Smooth muscle cell (in vitro differentiated cells): ENCODE measurements around the gene P4HB. TPM values are rescaled to one million over a fixed set of nuclear protein-coding genes. Genes with fewer than 3 reads are reported as not detected.

Source experiments
- DNase-seq: peaks from one replicate; lab custom pipeline; 2025; ENCODE audit not compliant: unreplicated experiment; lab: John Stamatoyannopoulos, UW
- H2AFZ ChIP-seq: fragments of 200-600 bp; sonication (generic); 2 replicates; pipeline ENCODE4 v1.6.0; 2016; ENCODE audit warnings: antibody characterized with exemption, low read depth, mild to moderate bottlenecking
- H3F3A ChIP-seq: fragments of 200-600 bp; sonication (generic); 2 replicates; pipeline ENCODE4 v1.6.0; 2017; ENCODE audit warnings: antibody characterized with exemption, low read depth
- H3K27ac ChIP-seq: fragments of 200-600 bp; sonication (generic); 2 replicates; pipeline ENCODE4 v1.5.1; 2016; ENCODE audit warnings: low read depth, mild to moderate bottlenecking
- H3K27me3 ChIP-seq: fragments of 200-600 bp; sonication (generic); 2 replicates; pipeline ENCODE4 v1.6.1; 2016; ENCODE audit warnings: low read depth, mild to moderate bottlenecking
- H3K36me3 ChIP-seq: fragments of 200-600 bp; sonication (generic); 2 replicates; pipeline ENCODE4 v1.5.1; 2016; ENCODE audit warnings: low read depth
- H3K4me1 ChIP-seq: fragments of 200-600 bp; sonication (generic); 2 replicates; pipeline ENCODE4 v1.5.1; 2016; ENCODE audit warnings: low read depth
- H3K4me2 ChIP-seq: fragments of 200-600 bp; sonication (generic); 2 replicates; pipeline ENCODE4 v1.6.0; 2016; ENCODE audit warnings: mild to moderate bottlenecking
- H3K4me3 ChIP-seq: fragments of 200-600 bp; sonication (generic); 2 replicates; pipeline ENCODE4 v1.5.1; 2016; ENCODE audit warnings: mild to moderate bottlenecking
- H3K79me2 ChIP-seq: fragments of 200-600 bp; sonication (generic); 2 replicates; pipeline ENCODE4 v1.6.0; 2016; ENCODE audit warnings: low read depth, mild to moderate bottlenecking
- H3K9ac ChIP-seq: fragments of 200-600 bp; sonication (generic); 2 replicates; pipeline ENCODE4 v1.6.0; 2016; ENCODE audit warnings: low read depth
- H3K9me3 ChIP-seq: fragments of 200-600 bp; sonication (generic); replicated peaks from 2 replicates; pipeline ENCODE4 v1.5.1; 2016; ENCODE audit warnings: low read depth
- H4K20me1 ChIP-seq: fragments of 200-600 bp; sonication (generic); 2 replicates; pipeline ENCODE4 v1.6.0; 2016; ENCODE audit warnings: low read depth
- CTCF ChIP-seq: fragments of 200-600 bp; sonication (generic); IDR thresholded peaks from 2 replicates; pipeline ENCODE4 v1.5.1; 2017; ENCODE audit warnings: borderline replicate concordance, mild to moderate bottlenecking, antibody characterized with exemption; ENCODE audit not compliant: insufficient read depth, poor library complexity, severe bottlenecking
- WGBS: methylation state at CpG from one replicate; pipeline ENCODE4 v1.1.7; 2016; ENCODE audit warnings: low lambda C conversion rate; 5-methylcytosine and 5-hydroxymethylcytosine counted together
- polyA plus RNA-seq: library from polyadenylated mRNA; unstranded; fragments of >200 nt; fragmentation: Nextera tagmentation; extraction: Ambion mirVana; gene quantifications from 2 replicates; pipeline ENCODE4 v1.2.1, GENCODE V29; 2016
- total RNA-seq: library from RNA; depleted of rRNA; stranded (reverse); fragments of >200 nt; gene quantifications from 2 replicates; pipeline ENCODE4 v1.2.3, GENCODE V29; 2014

P4HB gene
- total and polyA plus RNA-seq, 2 experiments from 2014 or later, result 1,526 to 1,593 TPM

GRCh38 chr17:81905424-81905875 lies 45.1 kb upstream of the P4HB start:
- no peak overlapping the region for H3K27ac ChIP-seq
- no peaks in the 10 kb centered on the region for H3K36me3 ChIP-seq
- no peaks in the 10 kb centered on the region for H3K9me3 ChIP-seq
- H3K79me2 ChIP-seq, result peaks cover 6% of the 10 kb centered on the region
- peaks cover 6% of the 10 kb centered on the region for H3K4me1 ChIP-seq
- no peak overlapping the region for H3K4me2 ChIP-seq
- WGBS, result 96% methylated on average over 16 of the region's 16 CpGs
- DNase-seq, result no peak
- H3K4me3 ChIP-seq, result no peak overlapping the region
- no peak overlapping the region for H3K9ac ChIP-seq
- TF ChIP-seq CTCF, result no peak
- H3K27me3 ChIP-seq, result no peaks in the 10 kb centered on the region
- H3F3A ChIP-seq, result no peaks in the 10 kb centered on the region
- H4K20me1 ChIP-seq, result peaks cover 17% of the 10 kb centered on the region
- H2AFZ ChIP-seq, result no peak overlapping the region

DNA sequence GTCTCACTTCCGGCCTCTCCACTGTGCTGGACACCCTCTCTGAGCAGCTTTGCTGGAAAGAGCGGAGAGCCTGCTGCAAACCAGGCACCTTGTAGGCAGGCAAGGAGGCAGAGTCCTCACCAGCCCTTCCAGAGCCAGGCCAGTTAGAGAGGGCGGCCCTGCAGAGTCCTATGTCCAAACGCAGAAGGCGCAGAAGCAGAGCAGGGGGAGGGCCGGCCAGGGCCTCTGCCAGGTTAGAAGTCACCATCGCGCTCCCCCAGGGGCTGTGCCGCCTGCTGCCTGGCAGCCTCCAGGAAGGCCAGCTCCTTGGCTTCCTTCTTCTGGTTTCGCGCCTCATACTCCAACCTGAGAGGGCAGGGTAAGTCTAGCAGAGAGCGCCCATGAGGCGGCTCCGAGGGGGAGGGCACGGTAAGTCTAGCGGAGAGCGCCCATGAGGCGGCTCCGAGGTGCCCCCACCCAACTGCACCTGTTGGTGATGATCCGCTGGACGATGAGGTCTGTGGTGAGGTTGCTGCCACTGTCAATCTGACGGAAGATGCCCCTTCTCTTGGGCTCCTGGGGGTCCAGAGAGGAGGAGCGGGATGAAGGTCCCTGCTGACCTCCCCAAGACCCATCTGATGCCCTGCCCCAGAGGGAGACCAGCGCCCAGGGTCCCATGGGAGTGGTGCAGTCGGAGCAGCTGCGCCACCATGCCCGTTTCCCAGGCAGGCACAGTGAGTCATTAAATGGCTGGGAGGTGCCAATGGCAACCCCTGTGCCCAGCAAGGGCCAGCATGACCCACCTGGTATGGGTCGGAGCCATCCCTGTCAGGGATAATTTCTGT lies 44.5 kb upstream of the P4HB start:
- no peaks in the 10 kb centered on the region for H3K27me3 ChIP-seq
- no peak overlapping the region for H2AFZ ChIP-seq
- peaks cover 3% of the 10 kb centered on the region for H3K4me1 ChIP-seq
- H3K36me3 ChIP-seq, result no peaks in the 10 kb centered on the region
- H3K4me3 ChIP-seq, result no peak overlapping the region
- DNase-seq, result no peak
- 97% methylated on average over 26 of the region's 28 CpGs for WGBS
- H3K79me2 ChIP-seq, result no peaks in the 10 kb centered on the region
- peaks cover 17% of the 10 kb centered on the region for H4K20me1 ChIP-seq
- no peak overlapping the region for H3K9ac ChIP-seq
- H3K9me3 ChIP-seq, result no peaks in the 10 kb centered on the region
- TF ChIP-seq CTCF, result no peak
- H3K27ac ChIP-seq, result no peak overlapping the region
- H3K4me2 ChIP-seq, result no peak overlapping the region
- H3F3A ChIP-seq, result peaks cover 2% of the 10 kb centered on the region

DNA sequence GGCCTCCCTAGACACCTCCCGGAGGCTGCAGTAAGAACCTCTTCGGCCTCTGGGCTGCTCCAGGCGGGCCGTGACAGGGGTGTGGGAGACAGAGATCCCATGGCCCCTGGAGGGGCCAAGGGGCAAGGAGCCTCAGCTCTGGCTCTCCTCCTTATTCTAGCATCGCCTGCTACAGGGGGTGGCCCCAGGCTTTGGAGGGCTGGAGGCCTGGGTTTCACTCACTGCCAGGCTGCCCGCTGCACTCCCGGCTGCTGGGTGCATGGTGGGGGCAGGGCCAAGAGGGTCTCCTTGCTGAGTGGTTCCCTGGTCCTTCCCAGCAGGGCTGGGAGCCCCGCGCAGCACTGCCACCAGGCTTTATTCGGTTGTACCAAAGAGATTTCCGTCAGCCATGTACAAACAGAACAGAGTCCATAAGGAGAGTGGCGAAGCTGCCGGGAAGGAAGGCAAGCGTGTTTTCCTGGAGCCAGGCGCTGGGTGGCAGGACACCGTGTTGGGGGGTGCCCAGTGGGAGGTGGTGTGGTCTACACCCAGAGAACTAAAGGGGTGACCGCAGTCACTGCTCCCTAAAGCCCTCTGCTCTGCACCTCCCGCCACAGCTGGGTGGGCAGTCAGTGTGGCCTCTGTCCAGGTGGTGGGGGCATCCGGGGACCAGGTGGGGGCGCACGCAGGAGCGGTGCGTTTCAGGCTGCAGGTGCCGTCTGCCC lies 43.7 kb upstream of the P4HB start:
- no peak for DNase-seq
- Histone ChIP-seq H2AFZ (no peak overlapping the region), H3F3A (peaks cover 8% of the 10 kb centered on the region), H3K9me3 (no peaks in the 10 kb centered on the region), H4K20me1 (peaks cover 16% of the 10 kb centered on the region), H3K27me3 (no peaks in the 10 kb centered on the region), H3K36me3 (no peaks in the 10 kb centered on the region), H3K79me2 (no peaks in the 10 kb centered on the region), H3K4me1 (peaks cover 3% of the 10 kb centered on the region), H3K4me3 (no peak overlapping the region), H3K27ac (no peak overlapping the region), H3K4me2 (no peak overlapping the region), H3K9ac (no peak overlapping the region)
- 94% methylated on average over 24 of the region's 24 CpGs for WGBS
- no peak for TF ChIP-seq CTCF
